PC-9 (cell line): ENCODE results near the gene ABLIM2. TPM values are rescaled to one million over a fixed set of nuclear protein-coding genes. Genes with fewer than 3 reads are reported as not detected.

Experiments
- BruUV-seq: library from RNA; stranded (reverse); fragments of 400-500 nt; replicated peaks from 2 replicates; lab custom pipeline; 2021; lab: Mats Ljungman, UMichigan
- CTCF ChIA-PET: fragments of 300-600 bp; sonication (Branson Sonifier 250); formaldehyde crosslinking; loops from one replicate; lab custom pipeline; 2022; ENCODE audit warnings: antibody characterized with exemption; lab: Charles Lee
- POLR2A ChIA-PET: fragments of 300-600 bp; sonication (Branson Sonifier 250); formaldehyde crosslinking; loops from one replicate; lab custom pipeline; 2022; ENCODE audit warnings: antibody characterized with exemption; ENCODE audit not compliant: unreplicated experiment; lab: Charles Lee
- DNase-seq, 2 experiments: peaks; one replicate each; pipeline versions ENCODE4 v3.0.0 to v3.0.0-alpha.2; 2015 to 2022; ENCODE audit warnings: mixed read lengths in 1 of 2
- H2AFZ ChIP-seq: fragments of 200-600 bp; sonication (generic); 2 replicates; pipeline ENCODE4 v1.8.1; 2017; ENCODE audit warnings: antibody characterized with exemption
- H3F3A ChIP-seq: fragments of 200-600 bp; sonication (generic); 2 replicates; pipeline ENCODE4 v1.8.1; 2017; ENCODE audit warnings: antibody characterized with exemption, mild to moderate bottlenecking, low read depth; ENCODE audit not compliant: insufficient read depth
- H3K27ac ChIP-seq: fragments of 200-600 bp; sonication (generic); 2 replicates; pipeline ENCODE4 v1.6.1; 2016; ENCODE audit warnings: mixed run types
- H3K27me3 ChIP-seq: fragments of 200-600 bp; sonication (generic); 2 replicates; pipeline ENCODE4 v1.6.1; 2016; ENCODE audit warnings: low read depth, mixed run types; ENCODE audit not compliant: insufficient read depth
- H3K36me3 ChIP-seq: fragments of 200-600 bp; sonication (generic); 2 replicates; pipeline ENCODE4 v1.6.1; 2016; ENCODE audit warnings: low read depth, mixed run types
- H3K4me1 ChIP-seq: fragments of 200-600 bp; sonication (generic); replicated peaks from 2 replicates; pipeline ENCODE4 v1.6.1; 2016; ENCODE audit warnings: mixed run types; ENCODE audit not compliant: insufficient read depth
- H3K4me2 ChIP-seq: fragments of 200-600 bp; sonication (generic); 2 replicates; pipeline ENCODE4 v1.6.1; 2017; ENCODE audit warnings: mixed run types
- H3K4me3 ChIP-seq: fragments of 200-600 bp; sonication (generic); 2 replicates; pipeline ENCODE4 v1.6.1; 2016; ENCODE audit warnings: mixed run types
- H3K79me2 ChIP-seq: fragments of 200-600 bp; sonication (generic); 2 replicates; pipeline ENCODE4 v1.6.1; 2017; ENCODE audit warnings: low read depth, mixed run types
- H3K9me2 ChIP-seq: fragments of 200-600 bp; sonication (generic); 2 replicates; pipeline ENCODE4 v1.8.1; 2017; ENCODE audit warnings: mild to moderate bottlenecking; ENCODE audit not compliant: insufficient read depth
- H3K9me3 ChIP-seq: fragments of 200-600 bp; sonication (generic); 2 replicates; pipeline ENCODE4 v1.8.1; 2016; ENCODE audit warnings: low read depth; ENCODE audit not compliant: insufficient read depth
- H4K20me1 ChIP-seq: fragments of 200-600 bp; sonication (generic); 2 replicates; pipeline ENCODE4 v1.8.1; 2017; ENCODE audit not compliant: insufficient read depth
- EZH2 ChIP-seq: fragments of 200-600 bp; sonication (generic); IDR thresholded peaks from 2 replicates; pipeline ENCODE4 v1.8.0; 2017; ENCODE audit warnings: antibody characterized with exemption, low read depth
- intact Hi-C: fragments of 100-400 bp; cut with micrococcal nuclease; formaldehyde crosslinking; loops from one replicate; pipeline ENCODE4 v1.10.0; 2022; ENCODE audit not compliant: unreplicated experiment
- total RNA-seq: library from RNA; stranded (reverse); gene quantifications from 2 replicates; pipeline ENCODE4 v1.2.3, GENCODE V29; 2021
- TF ChIP-seq, protein P1 (sequence below): fragments of 200-600 bp; sonication (generic); conservative IDR thresholded peaks from 2 replicates; pipeline ENCODE4 v1.6.1; 2017; ENCODE audit warnings: mixed run types, antibody characterized with exemption, mild to moderate bottlenecking, moderate library complexity

ABLIM2 gene
- total RNA-seq, 1 experiment from 2014 or later = 1.6 TPM

- no peak overlapping the region for H2AFZ ChIP-seq
- intact Hi-C loops = no loop called here
- no peaks in the 10 kb centered on the region for H3F3A ChIP-seq
- no peaks in the 10 kb centered on the region for H3K9me3 ChIP-seq
- no peaks in the 10 kb centered on the region for H3K36me3 ChIP-seq
- no peaks in the 10 kb centered on the region for H3K79me2 ChIP-seq
- BruUV-seq = no TSS peak
- CTCF ChIA-PET = no interaction called here
- no peak overlapping the region for H3K27ac ChIP-seq
- H3K4me2 ChIP-seq = no peak overlapping the region
- no peak overlapping the region for H3K4me3 ChIP-seq
- no peak for DNase-seq
- no peaks in the 10 kb centered on the region for H4K20me1 ChIP-seq
- H3K9me2 ChIP-seq = no peaks in the 10 kb centered on the region
- peaks cover 5% of the 10 kb centered on the region; the same call in 1 of the 2 replicates for H3K27me3 ChIP-seq
- POLR2A ChIA-PET = no interaction called here
- TF ChIP-seq, protein P1, sequence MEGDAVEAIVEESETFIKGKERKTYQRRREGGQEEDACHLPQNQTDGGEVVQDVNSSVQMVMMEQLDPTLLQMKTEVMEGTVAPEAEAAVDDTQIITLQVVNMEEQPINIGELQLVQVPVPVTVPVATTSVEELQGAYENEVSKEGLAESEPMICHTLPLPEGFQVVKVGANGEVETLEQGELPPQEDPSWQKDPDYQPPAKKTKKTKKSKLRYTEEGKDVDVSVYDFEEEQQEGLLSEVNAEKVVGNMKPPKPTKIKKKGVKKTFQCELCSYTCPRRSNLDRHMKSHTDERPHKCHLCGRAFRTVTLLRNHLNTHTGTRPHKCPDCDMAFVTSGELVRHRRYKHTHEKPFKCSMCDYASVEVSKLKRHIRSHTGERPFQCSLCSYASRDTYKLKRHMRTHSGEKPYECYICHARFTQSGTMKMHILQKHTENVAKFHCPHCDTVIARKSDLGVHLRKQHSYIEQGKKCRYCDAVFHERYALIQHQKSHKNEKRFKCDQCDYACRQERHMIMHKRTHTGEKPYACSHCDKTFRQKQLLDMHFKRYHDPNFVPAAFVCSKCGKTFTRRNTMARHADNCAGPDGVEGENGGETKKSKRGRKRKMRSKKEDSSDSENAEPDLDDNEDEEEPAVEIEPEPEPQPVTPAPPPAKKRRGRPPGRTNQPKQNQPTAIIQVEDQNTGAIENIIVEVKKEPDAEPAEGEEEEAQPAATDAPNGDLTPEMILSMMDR = no peak
- no peak for TF ChIP-seq EZH2
- H3K4me1 ChIP-seq = no peaks in the 10 kb centered on the region
These were observed 42.7 kb downstream of the ABLIM2 start for GRCh38 chr4:8115916-8116315.

DNA sequence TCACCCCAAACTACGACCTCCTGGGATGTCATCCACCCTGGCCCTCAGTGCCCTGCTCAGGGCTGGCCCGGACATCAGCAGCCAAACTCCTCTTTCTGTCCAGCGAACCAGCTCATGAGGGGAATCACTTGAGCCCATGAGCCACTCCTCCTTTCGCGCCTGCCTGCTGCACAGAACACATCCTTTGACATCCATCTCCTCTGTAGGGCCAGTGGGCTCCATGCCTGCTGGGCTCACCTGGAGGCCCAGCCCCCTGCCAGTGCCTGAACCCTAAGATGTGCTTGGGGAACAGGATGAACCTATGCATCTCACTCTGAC lies 43.5 kb downstream of the ABLIM2 start:
- Histone ChIP-seq H3K4me1 (no peaks in the 10 kb centered on the region), H3K79me2 (no peaks in the 10 kb centered on the region), H2AFZ (no peak overlapping the region), H3K27me3 (peaks cover 5% of the 10 kb centered on the region; the same call in 1 of the 2 replicates), H3K9me2 (no peaks in the 10 kb centered on the region), H4K20me1 (no peaks in the 10 kb centered on the region), H3K9me3 (no peaks in the 10 kb centered on the region), H3K27ac (no peak overlapping the region), H3K36me3 (no peaks in the 10 kb centered on the region), H3F3A (no peaks in the 10 kb centered on the region), H3K4me3 (no peak overlapping the region), H3K4me2 (no peak overlapping the region)
- no peak for TF ChIP-seq EZH2
- TF ChIP-seq, protein P1 = no peak
- POLR2A ChIA-PET = no interaction called here
- no TSS peak for BruUV-seq
- CTCF ChIA-PET = no interaction called here
- intact Hi-C loops = no loop called here
- no peak for DNase-seq

- ChIA-PET POLR2A (no interaction called here), CTCF (no interaction called here)
- Histone ChIP-seq H3K9me3 (no peaks in the 10 kb centered on the region), H4K20me1 (no peaks in the 10 kb centered on the region), H3K79me2 (no peaks in the 10 kb centered on the region), H3F3A (no peaks in the 10 kb centered on the region), H3K27me3 (peaks cover 5% of the 10 kb centered on the region; the same call in 1 of the 2 replicates), H3K4me1 (no peaks in the 10 kb centered on the region), H3K27ac (no peak overlapping the region), H3K4me2 (no peak overlapping the region), H2AFZ (no peak overlapping the region), H3K36me3 (no peaks in the 10 kb centered on the region), H3K4me3 (no peak overlapping the region), H3K9me2 (no peaks in the 10 kb centered on the region)
- no peak for DNase-seq
- TF ChIP-seq EZH2 = no peak
- TF ChIP-seq, protein P1 = no peak
- intact Hi-C loops = no loop called here
- no TSS peak for BruUV-seq
These were observed 44.0 kb downstream of the ABLIM2 start for GRCh38 chr4:8114456-8115202.
